HEK293 (cell line): ENCODE data around the gene GMDS.

Source experiments
- CTCF ChIA-PET: fragments of 350-600 bp; formaldehyde crosslinking; extraction: SDS; loops from one replicate; lab custom pipeline; 2021; ENCODE audit warnings: antibody characterized with exemption; lab: Yijun Ruan, JAX
- POLR2A ChIA-PET: fragments of 300-600 bp; formaldehyde crosslinking; extraction: SDS; loops from one replicate; lab custom pipeline; 2020; ENCODE audit warnings: antibody characterized with exemption, inconsistent platforms; lab: Yijun Ruan, JAX
- H3K27ac ChIP-seq: fragments of 200-500 bp; sonication (Bioruptor generic); 2 replicates; pipeline ENCODE4 v1.5.1; 2014; ENCODE audit warnings: low read depth, low read length, control low read depth, inconsistent platforms; ENCODE audit errors: extremely low read depth
- H3K36me3 ChIP-seq, 2 experiments: fragments of 200-500 bp in 1 of 2; sonication (Bioruptor generic) in 1 of 2; 1 replicate in 1 of 2; 2 replicates in 1 of 2; pipeline ENCODE4 v1.5.1; 2014 to 2017; ENCODE audit warnings: inconsistent platforms in 2 of 2, low read length in 2 of 2; ENCODE audit not compliant: control insufficient read depth in 2 of 2, insufficient read depth in 1 of 2
- H3K4me1 ChIP-seq: fragments of 200-500 bp; sonication (Bioruptor generic); 2 replicates; pipeline ENCODE4 v1.5.1; 2014; ENCODE audit warnings: mild to moderate bottlenecking, low read length, inconsistent platforms; ENCODE audit not compliant: control insufficient read depth, insufficient read depth
- H3K4me3 ChIP-seq: 2 replicates; pipeline ENCODE4 v1.5.1; 2011; ENCODE audit warnings: low read depth, mild to moderate bottlenecking, control low read depth, low read length, moderate library complexity
- H3K9me3 ChIP-seq: fragments of 200-500 bp; sonication (Bioruptor generic); 2 replicates; pipeline ENCODE4 v1.5.1; 2014; ENCODE audit warnings: low read depth, low read length, inconsistent platforms; ENCODE audit not compliant: control insufficient read depth, insufficient read depth
- BCL11A ChIP-seq: fragments of 450-650 bp; formaldehyde crosslinking; IDR thresholded peaks from 2 replicates; pipeline ENCODE4 v1.5.1; 2016; ENCODE audit warnings: low read depth, missing biosample characterization, missing genetic modification characterization
- KLF1 ChIP-seq: fragments of 450-650 bp; formaldehyde crosslinking; IDR thresholded peaks from 2 replicates; pipeline ENCODE4 v1.5.1; 2016; ENCODE audit warnings: missing biosample characterization, missing genetic modification characterization
- OSR2 ChIP-seq: fragments of 450-650 bp; formaldehyde crosslinking; IDR thresholded peaks from 2 replicates; pipeline ENCODE4 v1.5.1; 2016; ENCODE audit warnings: missing biosample characterization, missing genetic modification characterization
- RBAK ChIP-seq: fragments of 450-650 bp; formaldehyde crosslinking; IDR thresholded peaks from 2 replicates; pipeline ENCODE4 v1.5.1; 2016; ENCODE audit warnings: missing biosample characterization, missing genetic modification characterization
- SP2 ChIP-seq: fragments of 450-650 bp; formaldehyde crosslinking; IDR thresholded peaks from 2 replicates; pipeline ENCODE4 v1.5.1; 2016; ENCODE audit warnings: missing biosample characterization, missing genetic modification characterization
- ZBTB48 ChIP-seq: fragments of 450-650 bp; formaldehyde crosslinking; IDR thresholded peaks from 2 replicates; pipeline ENCODE4 v1.5.1; 2016; ENCODE audit warnings: missing biosample characterization, missing genetic modification characterization
- ZEB2 ChIP-seq: fragments of 450-650 bp; formaldehyde crosslinking; IDR thresholded peaks from 2 replicates; pipeline ENCODE4 v1.5.1; 2016; ENCODE audit warnings: missing biosample characterization, missing genetic modification characterization
- ZNF112 ChIP-seq: fragments of 450-650 bp; formaldehyde crosslinking; IDR thresholded peaks from 2 replicates; pipeline ENCODE4 v1.5.0; 2017; ENCODE audit warnings: missing biosample characterization, missing genetic modification characterization
- ZNF184 ChIP-seq: fragments of 450-650 bp; IDR thresholded peaks from 2 replicates; pipeline ENCODE4 v1.5.1; 2018; ENCODE audit warnings: missing biosample characterization, mild to moderate bottlenecking, missing genetic modification characterization
- ZNF239 ChIP-seq: fragments of 450-650 bp; formaldehyde crosslinking; IDR thresholded peaks from 2 replicates; pipeline ENCODE4 v1.5.1; 2016; ENCODE audit warnings: missing biosample characterization, missing genetic modification characterization
- ZNF311 ChIP-seq: fragments of 450-650 bp; formaldehyde crosslinking; IDR thresholded peaks from 2 replicates; pipeline ENCODE4 v1.5.1; 2017; ENCODE audit warnings: missing biosample characterization, missing genetic modification characterization, borderline replicate concordance
- ZNF514 ChIP-seq: fragments of 450-650 bp; formaldehyde crosslinking; IDR thresholded peaks from 2 replicates; pipeline ENCODE4 v1.5.1; 2016; ENCODE audit warnings: missing biosample characterization, missing genetic modification characterization
- ZNF561 ChIP-seq: fragments of 450-650 bp; IDR thresholded peaks from 2 replicates; pipeline ENCODE4 v1.5.1; 2018; ENCODE audit warnings: missing biosample characterization, missing genetic modification characterization, borderline replicate concordance
- ZNF660 ChIP-seq: fragments of 450-650 bp; IDR thresholded peaks from 2 replicates; pipeline ENCODE4 v1.5.1; 2018; ENCODE audit warnings: missing biosample characterization, mild to moderate bottlenecking, missing genetic modification characterization
- ZNF677 ChIP-seq: fragments of 450-650 bp; IDR thresholded peaks from 2 replicates; pipeline ENCODE4 v1.5.0; 2018; ENCODE audit warnings: missing biosample characterization, mild to moderate bottlenecking, missing genetic modification characterization, moderate library complexity
- ZNF768 ChIP-seq: fragments of 450-650 bp; formaldehyde crosslinking; IDR thresholded peaks from 2 replicates; pipeline ENCODE4 v1.5.1; 2018; ENCODE audit warnings: missing biosample characterization, mild to moderate bottlenecking, missing genetic modification characterization
- ZSCAN4 ChIP-seq: fragments of 450-650 bp; formaldehyde crosslinking; IDR thresholded peaks from 2 replicates; pipeline ENCODE4 v1.5.1; 2017; ENCODE audit warnings: missing biosample characterization, missing genetic modification characterization
- TF ChIP-seq, protein P1 (sequence below): fragments of 450-650 bp; formaldehyde crosslinking; IDR thresholded peaks from 2 replicates; pipeline ENCODE4 v1.5.1; 2016; ENCODE audit warnings: missing biosample characterization, missing genetic modification characterization, low read depth
- TF ChIP-seq, protein P2 (sequence below): fragments of 450-650 bp; formaldehyde crosslinking; IDR thresholded peaks from 2 replicates; pipeline ENCODE4 v1.5.1; 2016; ENCODE audit warnings: missing biosample characterization, missing genetic modification characterization, low read depth
- TF ChIP-seq, protein P3 (sequence below): fragments of 450-650 bp; formaldehyde crosslinking; IDR thresholded peaks from 2 replicates; pipeline ENCODE4 v1.5.1; 2016; ENCODE audit warnings: missing biosample characterization, missing genetic modification characterization
- TF ChIP-seq, protein P4 (sequence below): fragments of 450-650 bp; formaldehyde crosslinking; IDR thresholded peaks from 2 replicates; pipeline ENCODE4 v1.5.1; 2016; ENCODE audit warnings: missing biosample characterization, missing genetic modification characterization, borderline replicate concordance
- TF ChIP-seq, protein P5 (sequence below): fragments of 450-650 bp; formaldehyde crosslinking; IDR thresholded peaks from 2 replicates; pipeline ENCODE4 v1.5.1; 2016; ENCODE audit warnings: missing biosample characterization, missing genetic modification characterization
- TF ChIP-seq, protein P6 (sequence below): fragments of 450-650 bp; formaldehyde crosslinking; IDR thresholded peaks from 2 replicates; pipeline ENCODE4 v1.5.0; 2017; ENCODE audit warnings: missing biosample characterization, missing genetic modification characterization, borderline replicate concordance

The GMDS gene

GRCh38 chr6:1640476-1640875 lies 604.9 kb downstream of the GMDS start:
- TF ChIP-seq ZNF514 (no peak), ZNF239 (tag by site-specific recombination) (no peak), ZNF311 (tag by site-specific recombination) (no peak), BCL11A (tag by site-specific recombination) (no peak), ZNF184 (no peak), ZNF112 (tag by site-specific recombination) (no peak), OSR2 (no peak), ZEB2 (no peak), ZNF768 (tag by site-specific recombination) (no peak), ZNF677 (no peak), ZNF660 (no peak), KLF1 (tag by site-specific recombination) (no peak), RBAK (tag by site-specific recombination) (no peak), ZSCAN4 (no peak)
- TF ChIP-seq, protein P1, sequence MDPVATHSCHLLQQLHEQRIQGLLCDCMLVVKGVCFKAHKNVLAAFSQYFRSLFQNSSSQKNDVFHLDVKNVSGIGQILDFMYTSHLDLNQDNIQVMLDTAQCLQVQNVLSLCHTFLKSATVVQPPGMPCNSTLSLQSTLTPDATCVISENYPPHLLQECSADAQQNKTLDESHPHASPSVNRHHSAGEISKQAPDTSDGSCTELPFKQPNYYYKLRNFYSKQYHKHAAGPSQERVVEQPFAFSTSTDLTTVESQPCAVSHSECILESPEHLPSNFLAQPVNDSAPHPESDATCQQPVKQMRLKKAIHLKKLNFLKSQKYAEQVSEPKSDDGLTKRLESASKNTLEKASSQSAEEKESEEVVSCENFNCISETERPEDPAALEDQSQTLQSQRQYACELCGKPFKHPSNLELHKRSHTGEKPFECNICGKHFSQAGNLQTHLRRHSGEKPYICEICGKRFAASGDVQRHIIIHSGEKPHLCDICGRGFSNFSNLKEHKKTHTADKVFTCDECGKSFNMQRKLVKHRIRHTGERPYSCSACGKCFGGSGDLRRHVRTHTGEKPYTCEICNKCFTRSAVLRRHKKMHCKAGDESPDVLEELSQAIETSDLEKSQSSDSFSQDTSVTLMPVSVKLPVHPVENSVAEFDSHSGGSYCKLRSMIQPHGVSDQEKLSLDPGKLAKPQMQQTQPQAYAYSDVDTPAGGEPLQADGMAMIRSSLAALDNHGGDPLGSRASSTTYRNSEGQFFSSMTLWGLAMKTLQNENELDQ = no peak
- TF ChIP-seq, protein P2, sequence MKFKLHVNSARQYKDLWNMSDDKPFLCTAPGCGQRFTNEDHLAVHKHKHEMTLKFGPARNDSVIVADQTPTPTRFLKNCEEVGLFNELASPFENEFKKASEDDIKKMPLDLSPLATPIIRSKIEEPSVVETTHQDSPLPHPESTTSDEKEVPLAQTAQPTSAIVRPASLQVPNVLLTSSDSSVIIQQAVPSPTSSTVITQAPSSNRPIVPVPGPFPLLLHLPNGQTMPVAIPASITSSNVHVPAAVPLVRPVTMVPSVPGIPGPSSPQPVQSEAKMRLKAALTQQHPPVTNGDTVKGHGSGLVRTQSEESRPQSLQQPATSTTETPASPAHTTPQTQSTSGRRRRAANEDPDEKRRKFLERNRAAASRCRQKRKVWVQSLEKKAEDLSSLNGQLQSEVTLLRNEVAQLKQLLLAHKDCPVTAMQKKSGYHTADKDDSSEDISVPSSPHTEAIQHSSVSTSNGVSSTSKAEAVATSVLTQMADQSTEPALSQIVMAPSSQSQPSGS (tag by site-specific recombination) = no peak
- TF ChIP-seq, protein P3, sequence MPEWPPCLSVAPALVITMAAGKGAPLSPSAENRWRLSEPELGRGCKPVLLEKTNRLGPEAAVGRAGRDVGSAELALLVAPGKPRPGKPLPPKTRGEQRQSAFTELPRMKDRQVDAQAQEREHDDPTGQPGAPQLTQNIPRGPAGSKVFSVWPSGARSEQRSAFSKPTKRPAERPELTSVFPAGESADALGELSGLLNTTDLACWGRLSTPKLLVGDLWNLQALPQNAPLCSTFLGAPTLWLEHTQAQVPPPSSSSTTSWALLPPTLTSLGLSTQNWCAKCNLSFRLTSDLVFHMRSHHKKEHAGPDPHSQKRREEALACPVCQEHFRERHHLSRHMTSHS (tag by site-specific recombination) = no peak
- ChIA-PET POLR2A (no interaction called here), CTCF (interaction anchor here (0.6 to 1.0 kb wide), 3 partner anchors 13 to 946 kb away, joined by 3 to 4 read pairs (median 3); no protein-coding TSS in a partner anchor)
- H3K4me3 ChIP-seq = no peak overlapping the region
- no peaks in the 10 kb centered on the region for H3K36me3 ChIP-seq
- no peaks in the 10 kb centered on the region for H3K9me3 ChIP-seq
- peaks cover 4% of the 10 kb centered on the region; the same call in 1 of the 2 replicates for H3K4me1 ChIP-seq
- H3K27ac ChIP-seq = no peak overlapping the region

DNA sequence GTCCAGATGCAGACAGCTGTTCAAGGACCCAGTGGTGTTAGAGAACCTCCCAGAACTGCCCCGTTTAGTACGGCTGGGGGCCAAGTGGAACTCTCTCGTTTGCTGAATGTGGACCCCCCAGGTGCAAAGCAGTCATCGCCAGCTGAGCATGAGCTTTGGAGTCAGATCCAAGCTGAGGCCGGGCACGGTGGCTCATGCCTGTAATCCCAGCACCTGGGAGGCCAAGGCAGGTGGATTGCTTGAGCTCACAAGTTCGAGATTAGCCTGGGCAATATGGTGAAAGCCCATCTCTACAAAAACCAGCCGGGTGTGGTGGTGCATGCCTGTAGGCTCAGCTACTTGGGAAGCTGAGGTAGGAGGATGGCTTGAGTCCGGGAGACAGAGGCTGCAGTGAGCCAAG lies 606.0 kb downstream of the GMDS start:
- Histone ChIP-seq H3K4me3 (no peak overlapping the region), H3K4me1 (peaks cover 4% of the 10 kb centered on the region; the same call in 1 of the 2 replicates), H3K9me3 (no peaks in the 10 kb centered on the region), H3K36me3 (no peaks in the 10 kb centered on the region), H3K27ac (no peak overlapping the region)
- POLR2A ChIA-PET = no interaction called here
- CTCF ChIA-PET = no interaction called here
- TF ChIP-seq, protein P4, sequence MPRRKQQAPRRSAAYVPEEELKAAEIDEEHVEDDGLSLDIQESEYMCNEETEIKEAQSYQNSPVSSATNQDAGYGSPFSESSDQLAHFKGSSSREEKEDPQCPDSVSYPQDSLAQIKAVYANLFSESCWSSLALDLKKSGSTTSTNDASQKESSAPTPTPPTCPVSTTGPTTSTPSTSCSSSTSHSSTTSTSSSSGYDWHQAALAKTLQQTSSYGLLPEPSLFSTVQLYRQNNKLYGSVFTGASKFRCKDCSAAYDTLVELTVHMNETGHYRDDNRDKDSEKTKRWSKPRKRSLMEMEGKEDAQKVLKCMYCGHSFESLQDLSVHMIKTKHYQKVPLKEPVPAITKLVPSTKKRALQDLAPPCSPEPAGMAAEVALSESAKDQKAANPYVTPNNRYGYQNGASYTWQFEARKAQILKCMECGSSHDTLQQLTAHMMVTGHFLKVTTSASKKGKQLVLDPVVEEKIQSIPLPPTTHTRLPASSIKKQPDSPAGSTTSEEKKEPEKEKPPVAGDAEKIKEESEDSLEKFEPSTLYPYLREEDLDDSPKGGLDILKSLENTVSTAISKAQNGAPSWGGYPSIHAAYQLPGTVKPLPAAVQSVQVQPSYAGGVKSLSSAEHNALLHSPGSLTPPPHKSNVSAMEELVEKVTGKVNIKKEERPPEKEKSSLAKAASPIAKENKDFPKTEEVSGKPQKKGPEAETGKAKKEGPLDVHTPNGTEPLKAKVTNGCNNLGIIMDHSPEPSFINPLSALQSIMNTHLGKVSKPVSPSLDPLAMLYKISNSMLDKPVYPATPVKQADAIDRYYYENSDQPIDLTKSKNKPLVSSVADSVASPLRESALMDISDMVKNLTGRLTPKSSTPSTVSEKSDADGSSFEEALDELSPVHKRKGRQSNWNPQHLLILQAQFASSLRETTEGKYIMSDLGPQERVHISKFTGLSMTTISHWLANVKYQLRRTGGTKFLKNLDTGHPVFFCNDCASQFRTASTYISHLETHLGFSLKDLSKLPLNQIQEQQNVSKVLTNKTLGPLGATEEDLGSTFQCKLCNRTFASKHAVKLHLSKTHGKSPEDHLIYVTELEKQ (tag by site-specific recombination) = no peak
- TF ChIP-seq, protein P5, sequence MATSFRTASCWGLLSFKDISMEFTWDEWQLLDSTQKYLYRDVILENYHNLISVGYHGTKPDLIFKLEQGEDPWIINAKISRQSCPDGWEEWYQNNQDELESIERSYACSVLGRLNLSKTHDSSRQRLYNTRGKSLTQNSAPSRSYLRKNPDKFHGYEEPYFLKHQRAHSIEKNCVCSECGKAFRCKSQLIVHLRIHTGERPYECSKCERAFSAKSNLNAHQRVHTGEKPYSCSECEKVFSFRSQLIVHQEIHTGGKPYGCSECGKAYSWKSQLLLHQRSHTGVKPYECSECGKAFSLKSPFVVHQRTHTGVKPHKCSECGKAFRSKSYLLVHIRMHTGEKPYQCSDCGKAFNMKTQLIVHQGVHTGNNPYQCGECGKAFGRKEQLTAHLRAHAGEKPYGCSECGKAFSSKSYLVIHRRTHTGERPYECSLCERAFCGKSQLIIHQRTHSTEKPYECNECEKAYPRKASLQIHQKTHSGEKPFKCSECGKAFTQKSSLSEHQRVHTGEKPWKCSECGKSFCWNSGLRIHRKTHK (tag by site-specific recombination) = no peak
- TF ChIP-seq SP2 = no peak
- TF ChIP-seq, protein P6, sequence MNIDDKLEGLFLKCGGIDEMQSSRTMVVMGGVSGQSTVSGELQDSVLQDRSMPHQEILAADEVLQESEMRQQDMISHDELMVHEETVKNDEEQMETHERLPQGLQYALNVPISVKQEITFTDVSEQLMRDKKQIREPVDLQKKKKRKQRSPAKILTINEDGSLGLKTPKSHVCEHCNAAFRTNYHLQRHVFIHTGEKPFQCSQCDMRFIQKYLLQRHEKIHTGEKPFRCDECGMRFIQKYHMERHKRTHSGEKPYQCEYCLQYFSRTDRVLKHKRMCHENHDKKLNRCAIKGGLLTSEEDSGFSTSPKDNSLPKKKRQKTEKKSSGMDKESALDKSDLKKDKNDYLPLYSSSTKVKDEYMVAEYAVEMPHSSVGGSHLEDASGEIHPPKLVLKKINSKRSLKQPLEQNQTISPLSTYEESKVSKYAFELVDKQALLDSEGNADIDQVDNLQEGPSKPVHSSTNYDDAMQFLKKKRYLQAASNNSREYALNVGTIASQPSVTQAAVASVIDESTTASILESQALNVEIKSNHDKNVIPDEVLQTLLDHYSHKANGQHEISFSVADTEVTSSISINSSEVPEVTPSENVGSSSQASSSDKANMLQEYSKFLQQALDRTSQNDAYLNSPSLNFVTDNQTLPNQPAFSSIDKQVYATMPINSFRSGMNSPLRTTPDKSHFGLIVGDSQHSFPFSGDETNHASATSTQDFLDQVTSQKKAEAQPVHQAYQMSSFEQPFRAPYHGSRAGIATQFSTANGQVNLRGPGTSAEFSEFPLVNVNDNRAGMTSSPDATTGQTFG (tag by site-specific recombination) = no peak
- TF ChIP-seq ZNF561 = no peak
- no peak for TF ChIP-seq ZBTB48 (tag by site-specific recombination)
